Neural progenitor cell (in vitro differentiated cells): Measurements from ENCODE around the gene SP100. TPM values are rescaled to one million over a fixed set of nuclear protein-coding genes. Genes with fewer than 3 reads are reported as not detected.

Experiments
- DNase-seq: peaks from one replicate; pipeline ENCODE4 v3.0.0-alpha.2; 2016; ENCODE audit warnings: low spot score
- H2AFZ ChIP-seq: fragments of 200-600 bp; sonication (generic); replicated peaks from 2 replicates; pipeline ENCODE4 v1.6.1; 2016; ENCODE audit warnings: antibody characterized with exemption
- H3F3A ChIP-seq: fragments of 200-600 bp; sonication (generic); 2 replicates; pipeline ENCODE4 v1.6.1; 2016; ENCODE audit warnings: antibody characterized with exemption, low read depth
- H3K27ac ChIP-seq: fragments of 200-600 bp; sonication (generic); 2 replicates; pipeline ENCODE4 v1.5.1; 2016; ENCODE audit warnings: mild to moderate bottlenecking
- H3K27me3 ChIP-seq: fragments of 200-600 bp; sonication (generic); 2 replicates; pipeline ENCODE4 v1.6.1; 2016; ENCODE audit warnings: mild to moderate bottlenecking, moderate library complexity
- H3K36me3 ChIP-seq: fragments of 200-600 bp; sonication (generic); 2 replicates; pipeline ENCODE4 v1.5.1; 2016
- H3K4me1 ChIP-seq: fragments of 200-600 bp; sonication (generic); 2 replicates; pipeline ENCODE4 v1.6.1; 2016; ENCODE audit warnings: mixed run types
- H3K4me2 ChIP-seq: fragments of 200-600 bp; sonication (generic); 2 replicates; pipeline ENCODE4 v1.6.1; 2016
- H3K4me3 ChIP-seq: fragments of 200-600 bp; sonication (generic); 2 replicates; pipeline ENCODE4 v1.5.1; 2016
- H3K79me2 ChIP-seq: fragments of 200-600 bp; sonication (generic); 2 replicates; pipeline ENCODE4 v1.6.1; 2016; ENCODE audit warnings: low read depth
- H3K9ac ChIP-seq: fragments of 200-600 bp; sonication (generic); 2 replicates; pipeline ENCODE4 v1.6.1; 2016
- H3K9me3 ChIP-seq: fragments of 200-600 bp; sonication (generic); 2 replicates; pipeline ENCODE4 v1.5.1; 2016; ENCODE audit warnings: low read depth
- H4K20me1 ChIP-seq: fragments of 200-600 bp; sonication (generic); 2 replicates; pipeline ENCODE4 v1.6.1; 2016; ENCODE audit warnings: low read depth
- H3K27ac Mint-ChIP-seq: 3 replicates; pipeline ENCODE4 v1.8.0; 2021; ENCODE audit warnings: mixed read lengths
- H3K27me3 Mint-ChIP-seq: 2 replicates; pipeline ENCODE4 v1.8.0; 2022; ENCODE audit warnings: low read depth, mild to moderate bottlenecking, inconsistent platforms, moderate library complexity, mixed read lengths; ENCODE audit not compliant: insufficient read depth
- H3K36me3 Mint-ChIP-seq: 3 replicates; pipeline ENCODE4 v1.8.0; 2021; ENCODE audit warnings: mixed read lengths
- H3K4me1 Mint-ChIP-seq: 3 replicates; pipeline ENCODE4 v1.8.0; 2021; ENCODE audit warnings: mixed read lengths
- H3K4me3 Mint-ChIP-seq: 3 replicates; pipeline ENCODE4 v1.8.0; 2021; ENCODE audit warnings: mild to moderate bottlenecking, moderate library complexity, mixed read lengths
- H3K9me3 Mint-ChIP-seq: 3 replicates; pipeline ENCODE4 v1.8.0; 2020; ENCODE audit warnings: mixed read lengths
- EZH2 ChIP-seq: fragments of 200-600 bp; sonication (generic); IDR thresholded peaks from 2 replicates; pipeline ENCODE4 v1.6.1; 2017; ENCODE audit warnings: antibody characterized with exemption, mild to moderate bottlenecking, moderate library complexity
- EZH2phosphoT487 ChIP-seq: fragments of 200-600 bp; sonication (generic); IDR thresholded peaks from 2 replicates; pipeline ENCODE4 v1.6.1; 2017; ENCODE audit warnings: antibody characterized with exemption
- total RNA-seq: library from RNA; depleted of rRNA; stranded (reverse); fragments of >200 nt; gene quantifications from 2 replicates; pipeline ENCODE4 v1.2.3, GENCODE V29; 2015; ENCODE audit warnings: low replicate concordance
- TF ChIP-seq, protein P1 (sequence below): fragments of 200-600 bp; sonication (generic); IDR thresholded peaks from 2 replicates; pipeline ENCODE4 v1.5.1; 2017; ENCODE audit warnings: antibody characterized with exemption, mild to moderate bottlenecking

The SP100 gene
- total RNA-seq, 1 donor from 2014 or later, result 0.69 TPM

DNA sequence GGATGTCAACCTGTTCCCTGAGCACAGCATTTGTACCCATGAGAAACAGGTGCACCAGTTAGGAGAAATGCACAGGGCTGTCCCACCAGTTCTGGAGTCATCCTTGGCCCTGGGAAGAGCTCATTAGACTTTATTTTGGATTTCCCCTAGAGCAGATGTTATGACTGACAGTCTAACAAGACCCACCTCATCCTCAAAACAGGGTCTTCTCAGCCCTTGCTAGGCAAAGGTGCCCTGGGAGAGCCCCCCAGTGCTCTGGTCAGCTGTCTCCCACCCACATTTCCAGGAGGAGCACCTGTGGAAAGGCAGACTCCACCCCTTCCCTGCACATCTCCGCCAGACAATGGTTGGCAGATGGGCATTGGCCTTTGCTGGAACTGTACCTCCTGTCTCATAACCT lies 5.7 kb upstream of the SP100 start:
- no peak overlapping the region for H3K4me3 Mint-ChIP-seq
- H3K27ac Mint-ChIP-seq, result no peak overlapping the region
- H3K9ac ChIP-seq, result no peak overlapping the region
- H3K4me3 ChIP-seq, result no peak overlapping the region
- no peaks in the 10 kb centered on the region for H4K20me1 ChIP-seq
- no peak overlapping the region for H2AFZ ChIP-seq
- no peaks in the 10 kb centered on the region for H3K9me3 Mint-ChIP-seq
- no peaks in the 10 kb centered on the region for H3F3A ChIP-seq
- no peak for DNase-seq
- peaks cover 3% of the 10 kb centered on the region for H3K4me1 Mint-ChIP-seq
- H3K4me1 ChIP-seq, result no peaks in the 10 kb centered on the region
- H3K79me2 ChIP-seq, result no peaks in the 10 kb centered on the region
- H3K9me3 ChIP-seq, result no peaks in the 10 kb centered on the region
- TF ChIP-seq EZH2phosphoT487 (no peak), EZH2 (no peak)
- TF ChIP-seq, protein P1, sequence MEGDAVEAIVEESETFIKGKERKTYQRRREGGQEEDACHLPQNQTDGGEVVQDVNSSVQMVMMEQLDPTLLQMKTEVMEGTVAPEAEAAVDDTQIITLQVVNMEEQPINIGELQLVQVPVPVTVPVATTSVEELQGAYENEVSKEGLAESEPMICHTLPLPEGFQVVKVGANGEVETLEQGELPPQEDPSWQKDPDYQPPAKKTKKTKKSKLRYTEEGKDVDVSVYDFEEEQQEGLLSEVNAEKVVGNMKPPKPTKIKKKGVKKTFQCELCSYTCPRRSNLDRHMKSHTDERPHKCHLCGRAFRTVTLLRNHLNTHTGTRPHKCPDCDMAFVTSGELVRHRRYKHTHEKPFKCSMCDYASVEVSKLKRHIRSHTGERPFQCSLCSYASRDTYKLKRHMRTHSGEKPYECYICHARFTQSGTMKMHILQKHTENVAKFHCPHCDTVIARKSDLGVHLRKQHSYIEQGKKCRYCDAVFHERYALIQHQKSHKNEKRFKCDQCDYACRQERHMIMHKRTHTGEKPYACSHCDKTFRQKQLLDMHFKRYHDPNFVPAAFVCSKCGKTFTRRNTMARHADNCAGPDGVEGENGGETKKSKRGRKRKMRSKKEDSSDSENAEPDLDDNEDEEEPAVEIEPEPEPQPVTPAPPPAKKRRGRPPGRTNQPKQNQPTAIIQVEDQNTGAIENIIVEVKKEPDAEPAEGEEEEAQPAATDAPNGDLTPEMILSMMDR, result no peak
- H3K27me3 Mint-ChIP-seq, result peaks cover 27% of the 10 kb centered on the region
- no peak overlapping the region for H3K4me2 ChIP-seq
- H3K36me3 ChIP-seq, result no peaks in the 10 kb centered on the region
- H3K27ac ChIP-seq, result no peak overlapping the region
- no peaks in the 10 kb centered on the region for H3K36me3 Mint-ChIP-seq
- H3K27me3 ChIP-seq, result peaks cover 38% of the 10 kb centered on the region

DNA sequence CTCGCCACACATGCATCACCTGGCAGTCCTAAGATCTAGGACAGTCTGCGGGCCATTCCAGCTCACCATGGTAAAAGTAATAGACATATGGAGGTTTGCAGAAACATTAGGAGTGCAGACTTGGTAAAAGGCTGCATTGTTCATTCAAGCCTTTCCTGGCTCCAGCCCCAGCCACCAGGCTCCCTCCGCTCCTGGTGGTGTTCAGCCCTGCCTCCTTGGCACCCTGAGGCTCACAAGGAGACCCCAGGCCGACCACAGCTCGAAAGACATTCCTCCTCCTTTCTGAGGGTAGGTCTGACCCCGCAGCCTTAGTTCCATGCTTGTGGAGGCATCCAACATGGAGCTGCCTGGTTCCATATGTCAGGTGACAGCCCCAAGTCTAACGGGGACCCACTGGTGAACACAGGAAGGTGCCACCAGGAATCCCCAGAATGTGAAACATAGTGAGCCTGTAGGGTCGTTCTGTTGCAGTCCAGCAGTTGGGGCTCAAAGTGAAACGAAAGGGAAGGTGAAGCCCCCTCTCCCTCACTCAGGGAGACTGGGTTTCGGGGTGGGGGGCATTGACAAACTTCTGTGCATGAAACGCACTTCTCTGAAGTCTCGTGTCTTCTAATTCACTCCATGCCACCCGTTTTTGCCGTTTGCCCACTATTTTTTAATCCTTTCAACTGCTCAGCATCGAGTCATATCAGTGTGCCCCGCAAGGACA lies 5.0 kb upstream of the SP100 start:
- H3K27ac Mint-ChIP-seq, result peak overlapping the region; percentile 95

DNA sequence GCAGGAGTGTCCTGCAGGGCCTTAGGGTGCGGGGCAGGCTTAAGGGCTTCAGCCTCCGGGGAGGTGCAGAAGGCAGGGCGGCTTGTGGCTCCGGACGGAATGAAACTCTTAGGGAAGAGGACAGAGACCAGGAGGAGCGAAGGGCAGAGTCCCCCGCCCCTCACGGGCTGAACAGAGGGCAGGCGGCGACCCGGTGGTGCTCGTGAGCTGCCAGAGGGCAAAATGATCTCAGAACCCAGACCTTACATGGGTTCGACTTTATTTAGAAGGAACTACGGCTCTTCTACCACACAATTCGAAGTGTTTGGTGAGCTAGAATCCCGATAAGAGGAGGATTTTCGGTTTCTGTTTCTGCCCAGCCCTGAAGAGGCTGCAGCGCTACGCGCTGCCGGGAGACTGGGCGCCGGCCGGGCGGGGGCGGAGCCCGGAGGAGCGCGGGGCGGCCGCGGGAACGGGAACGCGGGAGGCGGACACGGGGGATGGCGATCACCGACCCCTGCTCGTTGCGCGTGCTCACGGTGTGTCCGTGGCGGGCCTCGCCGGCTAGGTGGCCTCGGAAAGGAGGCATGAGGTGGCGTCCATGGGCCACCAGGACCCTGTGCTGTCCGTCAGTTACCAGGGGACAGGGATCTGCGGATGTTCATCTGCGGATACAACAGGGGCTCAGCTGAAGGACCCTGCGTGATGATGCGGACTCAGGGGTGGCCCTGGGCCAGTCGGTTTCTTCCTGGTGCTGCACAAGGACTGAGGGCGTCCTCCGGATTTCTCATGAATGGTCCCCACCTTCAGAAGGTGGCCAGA lies 4.2 kb upstream of the SP100 start:
- no peak overlapping the region for H3K27ac ChIP-seq
- peak; percentile 50 for TF ChIP-seq EZH2
- TF ChIP-seq, protein P1, result no peak
- TF ChIP-seq EZH2phosphoT487, result no peak
- no peaks in the 10 kb centered on the region for H3F3A ChIP-seq
- peaks cover 38% of the 10 kb centered on the region for H3K27me3 ChIP-seq
- H3K36me3 Mint-ChIP-seq, result no peaks in the 10 kb centered on the region
- no peaks in the 10 kb centered on the region for H3K79me2 ChIP-seq
- H3K4me2 ChIP-seq, result peak overlapping the region; percentile 78
- no peaks in the 10 kb centered on the region for H3K9me3 Mint-ChIP-seq
- no peak overlapping the region for H3K9ac ChIP-seq
- peak overlapping the region; percentile 91 for H3K4me3 Mint-ChIP-seq
- H3K36me3 ChIP-seq, result no peaks in the 10 kb centered on the region
- H3K4me3 ChIP-seq, result peak overlapping the region; percentile 60
- H2AFZ ChIP-seq, result peak overlapping the region; percentile 96
- peaks cover 3% of the 10 kb centered on the region for H3K4me1 Mint-ChIP-seq
- peaks cover 29% of the 10 kb centered on the region for H3K27me3 Mint-ChIP-seq
- peak; percentile 66 for DNase-seq
- no peaks in the 10 kb centered on the region for H3K9me3 ChIP-seq
- no peaks in the 10 kb centered on the region for H3K4me1 ChIP-seq
- no peaks in the 10 kb centered on the region for H4K20me1 ChIP-seq
- H3K27ac Mint-ChIP-seq, result peak overlapping the region; percentile 95

More for the DNA sequence above, 5.0 kb upstream of the SP100 start:
- Mint-ChIP-seq H3K27me3 (peaks cover 27% of the 10 kb centered on the region), H3K4me3 (peak overlapping the region; percentile 91), H3K4me1 (peaks cover 3% of the 10 kb centered on the region), H3K36me3 (no peaks in the 10 kb centered on the region), H3K9me3 (no peaks in the 10 kb centered on the region)
- TF ChIP-seq EZH2phosphoT487, result no peak
- TF ChIP-seq, protein P1, result no peak
- TF ChIP-seq EZH2, result no peak
- H3K4me2 ChIP-seq, result peak overlapping the region; percentile 78
- no peaks in the 10 kb centered on the region for H4K20me1 ChIP-seq
- peak overlapping the region; percentile 60 for H3K4me3 ChIP-seq
- no peaks in the 10 kb centered on the region for H3K79me2 ChIP-seq
- no peak overlapping the region for H3K27ac ChIP-seq
- H3K4me1 ChIP-seq, result no peaks in the 10 kb centered on the region
- DNase-seq, result no peak
- H3K27me3 ChIP-seq, result peaks cover 38% of the 10 kb centered on the region
- peak overlapping the region; percentile 96 for H2AFZ ChIP-seq
- H3K36me3 ChIP-seq, result no peaks in the 10 kb centered on the region
- H3K9me3 ChIP-seq, result no peaks in the 10 kb centered on the region
- no peaks in the 10 kb centered on the region for H3F3A ChIP-seq
- no peak overlapping the region for H3K9ac ChIP-seq
